ENCODE results near the gene AHCYL2. TPM values are rescaled to one million over a fixed set of nuclear protein-coding genes. Genes with fewer than 3 reads are reported as not detected.
"Not testable (repeated sequence)": the region's sequence is repeated elsewhere in the genome, so short reads cannot be mapped to it uniquely, and the experiment has no call there.

AHCYL2 gene
- total and polyA plus RNA-seq, 9 donors, result 8.7 to 25.8 (median 17.2) TPM

GRCh38 chr7:129351320-129351719 lies 126.5 kb downstream of the AHCYL2 start:
- H3K9me3 ChIP-seq, result no peaks in the 10 kb centered on the region
- no peak for DNase-seq
- no peaks in the 10 kb centered on the region for H3K4me1 ChIP-seq (ENCODE audit: insufficient read depth)
- H3K4me3 ChIP-seq, result no peak overlapping the region
- TF ChIP-seq CTCF (IDR thresholded peaks at IDR 0.05) (no peak), POLR2A (IDR thresholded peaks at IDR 0.05) (no peak), EP300 (IDR thresholded peaks at IDR 0.05) (no peak)
- intact Hi-C loops (cut with DNase I), result no loop called here
- no peaks in the 10 kb centered on the region for H3K27me3 ChIP-seq
- WGBS, 3 donors, result 77 to 84% (median 83%) methylated on average over 3 of the region's 3 CpGs
- H3K27ac ChIP-seq, result no peak overlapping the region
- H3K36me3 ChIP-seq, result no peaks in the 10 kb centered on the region

GRCh38 chr7:129353104-129353503 lies 128.3 kb downstream of the AHCYL2 start:
- H3K4me3 ChIP-seq; H3K4me1 ChIP-seq (ENCODE audit: insufficient read depth); H3K36me3 ChIP-seq; H3K27ac ChIP-seq; intact Hi-C loops (cut with DNase I); H3K9me3 ChIP-seq; H3K27me3 ChIP-seq; DNase-seq: not testable (repeated sequence)
- WGBS, 3 donors, result 58 to 65% (median 59%) methylated on average over 5 of the region's 5 CpGs

- Histone ChIP-seq H3K4me3 (no peak overlapping the region), H3K27me3 (no peaks in the 10 kb centered on the region), H3K36me3 (no peaks in the 10 kb centered on the region), H3K9me3 (no peaks in the 10 kb centered on the region), H3K4me1 (ENCODE audit: insufficient read depth) (no peaks in the 10 kb centered on the region), H3K27ac (no peak overlapping the region)
- WGBS, 3 donors, result 80 to 87% (median 82%) methylated on average over 5 of the region's 5 CpGs
- intact Hi-C loops (cut with DNase I), result no loop called here
- no peak for DNase-seq
- TF ChIP-seq CTCF (IDR thresholded peaks at IDR 0.05) (no peak), EP300 (IDR thresholded peaks at IDR 0.05) (no peak), POLR2A (IDR thresholded peaks at IDR 0.05) (no peak)
Measured at GRCh38 chr7:129354428-129355157, 129.8 kb downstream of the AHCYL2 start.

GRCh38 chr7:129356176-129356575 lies 131.3 kb downstream of the AHCYL2 start:
- no peak overlapping the region for H3K4me3 ChIP-seq
- no peaks in the 10 kb centered on the region for H3K27me3 ChIP-seq
- TF ChIP-seq EP300 (IDR thresholded peaks at IDR 0.05) (no peak), POLR2A (IDR thresholded peaks at IDR 0.05) (no peak), CTCF (IDR thresholded peaks at IDR 0.05) (no peak)
- H3K27ac ChIP-seq, result no peak overlapping the region
- intact Hi-C loops (cut with DNase I), result no loop called here
- no peak for DNase-seq
- H3K4me1 ChIP-seq (ENCODE audit: insufficient read depth), result no peaks in the 10 kb centered on the region
- H3K9me3 ChIP-seq, result no peaks in the 10 kb centered on the region
- no peaks in the 10 kb centered on the region for H3K36me3 ChIP-seq

GRCh38 chr7:129359176-129359575 lies 134.3 kb downstream of the AHCYL2 start:
- Histone ChIP-seq H3K9me3 (no peaks in the 10 kb centered on the region), H3K27me3 (no peaks in the 10 kb centered on the region), H3K4me3 (no peak overlapping the region), H3K4me1 (ENCODE audit: insufficient read depth) (no peaks in the 10 kb centered on the region), H3K27ac (no peak overlapping the region), H3K36me3 (no peaks in the 10 kb centered on the region)
- no peak for TF ChIP-seq EP300 (IDR thresholded peaks at IDR 0.05)
- no peak for TF ChIP-seq POLR2A (IDR thresholded peaks at IDR 0.05)
- no peak for TF ChIP-seq CTCF (IDR thresholded peaks at IDR 0.05)
- intact Hi-C loops (cut with DNase I), result no loop called here
- 87 to 94% (median 92%) methylated on average over 2 of the region's 2 CpGs for WGBS, 3 donors
- no peak for DNase-seq

Measured in ovary (tissue), 9 donors.